ENCODE measurements around the gene DISC1.
"Not testable (repeated sequence)": the region's sequence is repeated elsewhere in the genome, so short reads cannot be mapped to it uniquely, and the experiment has no call there.

DISC1 gene

GRCh38 chr1:231634323-231635013 is 7.9 kb downstream of the DISC1 start:
- no peak for TF ChIP-seq CTCF (IDR thresholded peaks at IDR 0.05; ENCODE audit: insufficient read depth, low read depth, low read length, missing control alignments)
- no peak for DNase-seq (ENCODE audit: low read depth)
- H3K4me3 ChIP-seq (ENCODE audit: low read depth, low read length): no peak overlapping the region

- DNase-seq (ENCODE audit: low read depth): no peak
- TF ChIP-seq CTCF (IDR thresholded peaks at IDR 0.05; ENCODE audit: insufficient read depth, low read depth, low read length, missing control alignments): no peak
- no peak overlapping the region for H3K4me3 ChIP-seq (ENCODE audit: low read depth, low read length)
Observed at GRCh38 chr1:231636157-231636556, 9.6 kb downstream of the DISC1 start.

- DNase-seq (ENCODE audit: low read depth); H3K4me3 ChIP-seq (ENCODE audit: low read depth, low read length): not testable (repeated sequence)
Observed at GRCh38 chr1:231636922-231637321, 10.3 kb downstream of the DISC1 start.

- no peak for DNase-seq (ENCODE audit: low read depth)
- TF ChIP-seq CTCF (IDR thresholded peaks at IDR 0.05; ENCODE audit: insufficient read depth, low read depth, low read length, missing control alignments): no peak
- no peak overlapping the region for H3K4me3 ChIP-seq (ENCODE audit: low read depth, low read length)
Observed at GRCh38 chr1:231638647-231639046, 12.1 kb downstream of the DISC1 start.

GRCh38 chr1:231639819-231640218 is 13.2 kb downstream of the DISC1 start:
- DNase-seq (ENCODE audit: low read depth): no peak
- H3K4me3 ChIP-seq (ENCODE audit: low read depth, low read length): no peak overlapping the region
- no peak for TF ChIP-seq CTCF (IDR thresholded peaks at IDR 0.05; ENCODE audit: insufficient read depth, low read depth, low read length, missing control alignments)

GRCh38 chr1:231641444-231641843 is 14.9 kb downstream of the DISC1 start:
- not testable (repeated sequence) for H3K4me3 ChIP-seq (ENCODE audit: low read depth, low read length); DNase-seq (ENCODE audit: low read depth)

GRCh38 chr1:231642061-231642460 is 15.5 kb downstream of the DISC1 start:
- DNase-seq (ENCODE audit: low read depth); H3K4me3 ChIP-seq (ENCODE audit: low read depth, low read length): not testable (repeated sequence)

- TF ChIP-seq CTCF (IDR thresholded peaks at IDR 0.05; ENCODE audit: insufficient read depth, low read depth, low read length, missing control alignments): no peak
- no peak for DNase-seq (ENCODE audit: low read depth)
Observed at GRCh38 chr1:231642618-231643017, 16.0 kb downstream of the DISC1 start.

More at GRCh38 chr1:231642618-231643017, 16.0 kb downstream of the DISC1 start:
- no peak overlapping the region for H3K4me3 ChIP-seq (ENCODE audit: low read depth, low read length)
